ENCODE measurements around the gene PCDHGA7. TPM values are rescaled to one million over a fixed set of nuclear protein-coding genes. Genes with fewer than 3 reads are reported as not detected.
"Not testable (repeated sequence)": the region's sequence is repeated elsewhere in the genome, so short reads cannot be mapped to it uniquely, and the experiment has no call there.

The PCDHGA7 gene
- polyA plus RNA-seq, 5 donors: 1.7 to 2.1 (median 1.9) TPM

- DNase-seq: no peak
Measured at GRCh38 chr5:141363952-141364660, 18.4 kb upstream of the PCDHGA7 start, which contains the start of gene PCDHGA5. Gene PCDHGA5 (plus strand): TSS chr5:141364162. CDS start chr5:141364331, 169 bp downstream.

- no peak for DNase-seq
Measured at GRCh38 chr5:141366016-141366896, 16.3 kb upstream of the PCDHGA7 start.

- no peak for DNase-seq
Measured at GRCh38 chr5:141369994-141370848, 12.3 kb upstream of the PCDHGA7 start, which contains the start of gene PCDHGB3. Gene PCDHGB3 (plus strand): TSS chr5:141370242. CDS start chr5:141370395, 153 bp downstream.

GRCh38 chr5:141371572-141372475 lies 10.7 kb upstream of the PCDHGA7 start:
- no peak for DNase-seq

- no peak for DNase-seq
Measured at GRCh38 chr5:141373673-141374317, 8.7 kb upstream of the PCDHGA7 start, which contains the start of gene PCDHGA6. Gene PCDHGA6 (plus strand): TSS chr5:141373891. CDS start chr5:141374084, 193 bp downstream.

- no peak for DNase-seq
Measured at GRCh38 chr5:141374627-141375026, 7.9 kb upstream of the PCDHGA7 start.

GRCh38 chr5:141375444-141376155 lies 6.9 kb upstream of the PCDHGA7 start:
- DNase-seq: not testable (repeated sequence)

- no peak for DNase-seq
Measured at GRCh38 chr5:141383345-141383744, 803 bp downstream of the PCDHGA7 start.

- no peak for DNase-seq
Measured at GRCh38 chr5:141384471-141385267, 2.1 kb downstream of the PCDHGA7 start.

GRCh38 chr5:141387557-141388311 lies 5.2 kb downstream of the PCDHGA7 start, which contains the start of gene PCDHGB4:
Gene PCDHGB4 (plus strand): TSS chr5:141387698. CDS start chr5:141387885, 187 bp downstream.
- not testable (repeated sequence) for DNase-seq

- no peak for DNase-seq
Measured at GRCh38 chr5:141388661-141389060, 6.1 kb downstream of the PCDHGA7 start.

GRCh38 chr5:141389153-141390042 lies 6.9 kb downstream of the PCDHGA7 start:
- DNase-seq: no peak

- DNase-seq: no peak
Measured at GRCh38 chr5:141392429-141393198, 10.1 kb downstream of the PCDHGA7 start, which contains the start of gene PCDHGA8. Gene PCDHGA8 (plus strand): TSS chr5:141392633. CDS start chr5:141392814, 181 bp downstream.

GRCh38 chr5:141393267-141393666 lies 10.7 kb downstream of the PCDHGA7 start:
- no peak for DNase-seq

Data from right lung (tissue), 5 donors.